Spleen (tissue), 7 donors: ENCODE measurements around the gene PLCH2.

Source experiments
- POLR2A ChIP-seq, 3 donors: fragments of 450-650 bp; IDR thresholded peaks; one replicate each; pipeline ENCODE4 v1.5.1; 2017; ENCODE audit warnings: antibody characterized with exemption in 3 of 3, mild to moderate bottlenecking in 1 of 3
- POLR2AphosphoS5 ChIP-seq, 3 donors: sonication (generic); formaldehyde crosslinking; IDR thresholded peaks; one replicate each; pipeline ENCODE4 v1.5.1; 2017; ENCODE audit warnings: antibody characterized with exemption in 3 of 3
- TF ChIP-seq, protein P1 (sequence below), 11 experiments: fragments of 200-600 bp in 7 of 11; fragments of 450-650 bp in 4 of 11; sonication (generic) in 4 of 11; IDR thresholded peaks in 8 of 11; conservative IDR thresholded peaks in 3 of 11; 1 replicate in 7 of 11; 2 replicates in 4 of 11; pipeline versions ENCODE4 v1.4.0 to v1.8.0; 2016 to 2021; ENCODE audit warnings: antibody characterized with exemption in 11 of 11, inconsistent platforms in 4 of 11, mild to moderate bottlenecking in 1 of 11
- donor health status: DM: no; HTN: no; CAD: no; lungs with moderate emphysema.
- donor health status: DM: no; HTN: no; CAD: no.
- donor health status: DM: no; HTN: no; CAD: no.

DNA sequence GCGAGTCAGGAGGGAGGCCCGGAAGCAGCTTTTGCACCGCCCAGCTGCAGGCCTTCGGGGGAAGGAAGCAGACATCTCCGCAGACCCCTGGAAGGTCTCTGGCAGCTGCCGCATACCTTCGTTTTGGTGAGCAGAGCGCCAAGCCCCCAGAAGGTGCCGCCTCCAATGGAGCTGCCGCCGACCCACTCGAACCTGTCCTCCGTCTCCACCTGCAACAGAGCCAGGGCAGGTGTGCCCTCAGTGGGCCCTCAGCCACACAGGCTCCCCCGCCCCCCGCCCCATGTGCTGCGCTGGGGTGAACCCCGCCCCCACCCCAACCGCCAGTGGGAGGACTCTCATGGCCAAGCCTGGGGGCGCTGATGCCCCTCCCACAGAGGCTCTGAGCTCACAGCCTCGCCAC is 44.1 kb downstream of the PLCH2 start:
- TF ChIP-seq, protein P1, sequence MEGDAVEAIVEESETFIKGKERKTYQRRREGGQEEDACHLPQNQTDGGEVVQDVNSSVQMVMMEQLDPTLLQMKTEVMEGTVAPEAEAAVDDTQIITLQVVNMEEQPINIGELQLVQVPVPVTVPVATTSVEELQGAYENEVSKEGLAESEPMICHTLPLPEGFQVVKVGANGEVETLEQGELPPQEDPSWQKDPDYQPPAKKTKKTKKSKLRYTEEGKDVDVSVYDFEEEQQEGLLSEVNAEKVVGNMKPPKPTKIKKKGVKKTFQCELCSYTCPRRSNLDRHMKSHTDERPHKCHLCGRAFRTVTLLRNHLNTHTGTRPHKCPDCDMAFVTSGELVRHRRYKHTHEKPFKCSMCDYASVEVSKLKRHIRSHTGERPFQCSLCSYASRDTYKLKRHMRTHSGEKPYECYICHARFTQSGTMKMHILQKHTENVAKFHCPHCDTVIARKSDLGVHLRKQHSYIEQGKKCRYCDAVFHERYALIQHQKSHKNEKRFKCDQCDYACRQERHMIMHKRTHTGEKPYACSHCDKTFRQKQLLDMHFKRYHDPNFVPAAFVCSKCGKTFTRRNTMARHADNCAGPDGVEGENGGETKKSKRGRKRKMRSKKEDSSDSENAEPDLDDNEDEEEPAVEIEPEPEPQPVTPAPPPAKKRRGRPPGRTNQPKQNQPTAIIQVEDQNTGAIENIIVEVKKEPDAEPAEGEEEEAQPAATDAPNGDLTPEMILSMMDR (IDR thresholded peaks at IDR 0.05 in 8 of 11, conservative IDR thresholded peaks at IDR 0.05 in 3 of 11) = no peak
- TF ChIP-seq POLR2A (IDR thresholded peaks at IDR 0.05) (no peak), POLR2AphosphoS5 (IDR thresholded peaks at IDR 0.05) (no peak)
